ENCODE measurements around the gene CDH24. TPM values are rescaled to one million over a fixed set of nuclear protein-coding genes. Genes with fewer than 3 reads are reported as not detected.

CDH24 gene
- total and polyA plus RNA-seq, 2 donors from 2014 or later = 5.1 to 5.4 TPM

DNA sequence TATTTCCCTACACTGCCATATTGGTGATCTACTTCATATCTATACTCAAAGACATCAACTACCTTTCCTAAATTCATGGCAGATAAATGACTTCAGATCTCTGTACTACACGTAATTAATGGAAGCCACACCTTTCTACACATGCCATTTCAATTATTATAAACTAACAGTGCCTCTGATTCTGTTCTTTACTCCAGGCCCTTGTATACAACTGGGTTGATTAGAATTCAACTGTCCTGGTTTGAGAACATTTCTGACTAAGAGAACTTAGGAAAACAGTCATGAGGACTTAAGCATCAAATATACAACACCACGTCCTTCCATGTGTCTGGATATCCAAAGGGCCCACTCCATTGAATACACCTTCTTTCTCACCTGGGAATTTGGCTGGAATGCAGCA, 35.8 kb upstream of the CDH24 start:
- TF ChIP-seq, protein P1, sequence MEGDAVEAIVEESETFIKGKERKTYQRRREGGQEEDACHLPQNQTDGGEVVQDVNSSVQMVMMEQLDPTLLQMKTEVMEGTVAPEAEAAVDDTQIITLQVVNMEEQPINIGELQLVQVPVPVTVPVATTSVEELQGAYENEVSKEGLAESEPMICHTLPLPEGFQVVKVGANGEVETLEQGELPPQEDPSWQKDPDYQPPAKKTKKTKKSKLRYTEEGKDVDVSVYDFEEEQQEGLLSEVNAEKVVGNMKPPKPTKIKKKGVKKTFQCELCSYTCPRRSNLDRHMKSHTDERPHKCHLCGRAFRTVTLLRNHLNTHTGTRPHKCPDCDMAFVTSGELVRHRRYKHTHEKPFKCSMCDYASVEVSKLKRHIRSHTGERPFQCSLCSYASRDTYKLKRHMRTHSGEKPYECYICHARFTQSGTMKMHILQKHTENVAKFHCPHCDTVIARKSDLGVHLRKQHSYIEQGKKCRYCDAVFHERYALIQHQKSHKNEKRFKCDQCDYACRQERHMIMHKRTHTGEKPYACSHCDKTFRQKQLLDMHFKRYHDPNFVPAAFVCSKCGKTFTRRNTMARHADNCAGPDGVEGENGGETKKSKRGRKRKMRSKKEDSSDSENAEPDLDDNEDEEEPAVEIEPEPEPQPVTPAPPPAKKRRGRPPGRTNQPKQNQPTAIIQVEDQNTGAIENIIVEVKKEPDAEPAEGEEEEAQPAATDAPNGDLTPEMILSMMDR (IDR thresholded peaks at IDR 0.05; ENCODE audit: borderline replicate concordance, extremely low read depth, insufficient read depth) = no peak
- Histone ChIP-seq H3K27ac (ENCODE audit: low read depth in 2 of 2, low read length in 2 of 2) (no peak overlapping the region), H3K4me3 (ENCODE audit: low read length in 3 of 3) (peak overlapping the region in 2 of 3 donors; percentile 79 to 97), H3K9me3 (ENCODE audit: control insufficient read depth in 2 of 3, insufficient read depth in 1 of 3, low read length in 3 of 3) (no peaks in the 10 kb centered on the region), H3K4me1 (ENCODE audit: control insufficient read depth in 2 of 3, insufficient read depth in 2 of 3, low read depth in 1 of 3, low read length in 3 of 3) (peaks cover 0 to 7% (median 2%) of the 10 kb centered on the region in 3 donors), H3K27me3 (ENCODE audit: control insufficient read depth, insufficient read depth, low read length) (no peaks in the 10 kb centered on the region), H3K9ac (ENCODE audit: low read length in 3 of 3) (no peak overlapping the region), H3K36me3 (ENCODE audit: control insufficient read depth in 2 of 3, insufficient read depth in 3 of 3, low read length in 3 of 3) (peaks cover 13 to 26% (median 19%) of the 10 kb centered on the region in 3 donors)
- intact Hi-C loops (cut with DNase I) = no loop called here
- FAIRE-seq (no peak), DNase-seq (no peak)

DNA sequence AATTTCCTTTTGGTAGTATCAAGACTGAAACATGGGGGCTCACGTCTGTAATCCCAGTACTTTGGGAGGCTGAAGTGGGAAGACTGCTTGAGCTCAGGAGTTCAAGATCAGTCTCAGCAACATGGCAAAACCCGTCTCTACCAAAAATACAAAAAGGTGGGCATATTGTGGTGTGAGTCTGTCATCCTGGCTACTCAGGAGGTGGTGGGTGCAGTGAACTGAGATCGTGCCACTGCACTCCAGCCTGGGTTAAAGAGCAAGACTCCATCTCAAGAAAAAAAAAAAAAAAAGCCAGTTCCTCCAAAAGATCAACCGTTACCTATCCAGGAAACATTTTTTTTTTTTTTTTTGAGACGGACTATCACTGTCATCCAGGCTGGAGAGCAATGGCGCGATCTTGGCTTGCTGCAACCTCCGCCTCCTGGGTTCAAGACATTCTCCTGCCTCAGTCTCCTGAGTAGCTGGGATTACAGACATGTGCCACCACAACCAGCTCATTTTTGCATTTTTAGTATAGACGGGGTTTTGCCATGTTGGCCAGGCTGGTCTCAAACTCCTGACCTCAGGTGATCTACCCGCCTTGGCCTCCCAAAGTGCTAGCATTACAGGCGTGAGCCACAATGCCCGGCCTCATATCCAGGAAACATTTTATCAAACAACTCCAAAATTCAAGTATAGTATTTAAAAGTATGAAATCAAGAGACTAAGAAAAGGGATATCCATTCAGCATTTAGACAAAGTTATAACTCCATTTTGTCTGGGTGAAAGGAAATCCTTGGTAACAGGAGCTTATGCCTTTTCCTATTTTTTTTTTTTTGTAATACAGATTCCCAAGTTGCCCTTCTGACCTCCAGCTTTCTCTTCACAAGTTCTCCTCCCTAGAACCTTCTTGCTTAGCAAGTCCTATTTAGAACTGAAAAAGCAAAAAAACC, 34.2 kb upstream of the CDH24 start:
- no peak overlapping the region for H3K4me3 ChIP-seq (ENCODE audit: low read length in 3 of 3)
- FAIRE-seq (no peak), DNase-seq (no peak)
- peaks cover 0 to 7% (median 0%) of the 10 kb centered on the region in 3 donors for H3K4me1 ChIP-seq (ENCODE audit: control insufficient read depth in 2 of 3, insufficient read depth in 2 of 3, low read depth in 1 of 3, low read length in 3 of 3)
- H3K9ac ChIP-seq (ENCODE audit: low read length in 3 of 3) = no peak overlapping the region
- H3K36me3 ChIP-seq (ENCODE audit: control insufficient read depth in 2 of 3, insufficient read depth in 3 of 3, low read length in 3 of 3) = peaks cover 10 to 27% (median 26%) of the 10 kb centered on the region in 3 donors
- H3K27me3 ChIP-seq (ENCODE audit: control insufficient read depth, insufficient read depth, low read length) = no peaks in the 10 kb centered on the region
- no peaks in the 10 kb centered on the region for H3K9me3 ChIP-seq (ENCODE audit: control insufficient read depth in 2 of 3, insufficient read depth in 1 of 3, low read length in 3 of 3)
- H3K27ac ChIP-seq (ENCODE audit: low read depth in 2 of 2, low read length in 2 of 2) = no peak overlapping the region
- intact Hi-C loops (cut with DNase I) = no loop called here
- TF ChIP-seq, protein P1 (IDR thresholded peaks at IDR 0.05; ENCODE audit: borderline replicate concordance, extremely low read depth, insufficient read depth) = no peak

DNA sequence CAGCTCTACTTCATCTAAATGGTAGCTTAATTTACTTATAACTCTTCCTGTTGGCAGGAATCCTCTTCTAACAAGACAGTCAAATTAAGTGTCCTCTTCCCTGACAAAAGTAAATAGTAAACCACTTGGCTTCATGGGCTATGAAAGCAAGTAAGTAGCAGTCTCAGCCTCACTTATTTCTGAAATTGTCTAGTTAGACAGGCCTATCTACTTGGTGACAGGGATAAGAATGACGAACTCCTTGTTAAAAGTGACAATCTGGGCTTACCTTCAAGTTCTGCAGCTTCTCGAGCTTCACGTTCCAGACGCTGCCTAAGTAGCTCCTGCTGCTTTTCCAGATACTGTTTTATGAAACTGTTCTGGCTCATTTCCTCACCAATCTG, 32.9 kb upstream of the CDH24 start:
- Histone ChIP-seq H3K9me3 (ENCODE audit: control insufficient read depth in 2 of 3, insufficient read depth in 1 of 3, low read length in 3 of 3) (no peaks in the 10 kb centered on the region), H3K4me1 (ENCODE audit: control insufficient read depth in 2 of 3, insufficient read depth in 2 of 3, low read depth in 1 of 3, low read length in 3 of 3) (peaks cover 0 to 7% (median 0%) of the 10 kb centered on the region in 3 donors), H3K4me3 (ENCODE audit: low read length in 3 of 3) (no peak overlapping the region), H3K27me3 (ENCODE audit: control insufficient read depth, insufficient read depth, low read length) (no peaks in the 10 kb centered on the region), H3K36me3 (ENCODE audit: control insufficient read depth in 2 of 3, insufficient read depth in 3 of 3, low read length in 3 of 3) (peaks cover 13 to 39% (median 33%) of the 10 kb centered on the region in 3 donors), H3K9ac (ENCODE audit: low read length in 3 of 3) (no peak overlapping the region), H3K27ac (ENCODE audit: low read depth in 2 of 2, low read length in 2 of 2) (no peak overlapping the region)
- TF ChIP-seq, protein P1 (IDR thresholded peaks at IDR 0.05; ENCODE audit: borderline replicate concordance, extremely low read depth, insufficient read depth) = no peak
- FAIRE-seq = no peak
- intact Hi-C loops (cut with DNase I) = no loop called here
- no peak for DNase-seq

Measured in kidney (tissue), 14 donors.